A673 (cell line): Measurements from ENCODE around the gene FOXRED1.

Source experiments
- EZH2 ChIP-seq: fragments of 200-600 bp; sonication (generic); IDR thresholded peaks from 2 replicates; pipeline ENCODE4 v1.6.1; 2017; ENCODE audit warnings: borderline replicate concordance, low read depth, mild to moderate bottlenecking, mixed read lengths, antibody characterized with exemption, low read length; ENCODE audit not compliant: poor library complexity, severe bottlenecking
- TF ChIP-seq, protein P1 (sequence below): fragments of 300-800, 200-600 bp; sonication (generic); conservative IDR thresholded peaks from 2 replicates; pipeline ENCODE4 v1.5.1; 2017; ENCODE audit warnings: low read depth, mild to moderate bottlenecking, antibody characterized with exemption, low read length, moderate library complexity, mixed read lengths

DNA sequence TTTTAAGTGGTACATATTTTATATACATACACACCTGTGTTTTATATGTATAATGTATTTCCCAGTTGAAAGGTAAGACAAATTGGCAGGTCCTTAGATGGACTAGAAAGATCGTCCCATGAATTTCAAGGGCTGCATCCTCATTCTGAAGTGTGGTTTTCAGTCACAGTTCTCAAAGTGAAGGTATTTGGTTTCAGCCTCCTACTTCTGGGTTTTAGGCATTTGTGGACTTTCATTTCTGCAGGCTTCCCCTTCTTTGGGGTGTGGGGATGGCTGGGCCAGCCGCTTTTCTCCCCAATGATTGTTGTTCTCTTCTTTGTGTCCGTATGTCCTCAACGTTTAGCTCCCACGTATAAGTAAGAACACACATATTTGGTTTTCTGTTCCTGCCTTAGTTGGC is 44.9 kb downstream of the FOXRED1 start:
- TF ChIP-seq, protein P1, sequence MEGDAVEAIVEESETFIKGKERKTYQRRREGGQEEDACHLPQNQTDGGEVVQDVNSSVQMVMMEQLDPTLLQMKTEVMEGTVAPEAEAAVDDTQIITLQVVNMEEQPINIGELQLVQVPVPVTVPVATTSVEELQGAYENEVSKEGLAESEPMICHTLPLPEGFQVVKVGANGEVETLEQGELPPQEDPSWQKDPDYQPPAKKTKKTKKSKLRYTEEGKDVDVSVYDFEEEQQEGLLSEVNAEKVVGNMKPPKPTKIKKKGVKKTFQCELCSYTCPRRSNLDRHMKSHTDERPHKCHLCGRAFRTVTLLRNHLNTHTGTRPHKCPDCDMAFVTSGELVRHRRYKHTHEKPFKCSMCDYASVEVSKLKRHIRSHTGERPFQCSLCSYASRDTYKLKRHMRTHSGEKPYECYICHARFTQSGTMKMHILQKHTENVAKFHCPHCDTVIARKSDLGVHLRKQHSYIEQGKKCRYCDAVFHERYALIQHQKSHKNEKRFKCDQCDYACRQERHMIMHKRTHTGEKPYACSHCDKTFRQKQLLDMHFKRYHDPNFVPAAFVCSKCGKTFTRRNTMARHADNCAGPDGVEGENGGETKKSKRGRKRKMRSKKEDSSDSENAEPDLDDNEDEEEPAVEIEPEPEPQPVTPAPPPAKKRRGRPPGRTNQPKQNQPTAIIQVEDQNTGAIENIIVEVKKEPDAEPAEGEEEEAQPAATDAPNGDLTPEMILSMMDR, result no peak
- no peak for TF ChIP-seq EZH2
